CD4-positive, alpha-beta T cell treated with Interleukin-17A for 1 hour (primary cell): ENCODE measurements around the gene LHPP.

Experiments used
- DNase-seq: peaks from one replicate; pipeline ENCODE4 v3.0.0-alpha.2; 2020

Gene LHPP

GRCh38 chr10:124522933-124523871, 61.6 kb downstream of the LHPP start:
- no peak for DNase-seq

- DNase-seq, result no peak
Observed at GRCh38 chr10:124523901-124524300, 62.3 kb downstream of the LHPP start.

GRCh38 chr10:124524991-124525653, 63.5 kb downstream of the LHPP start:
- DNase-seq, result no peak

- DNase-seq, result no peak
Observed at GRCh38 chr10:124525751-124526600, 64.4 kb downstream of the LHPP start.

DNA sequence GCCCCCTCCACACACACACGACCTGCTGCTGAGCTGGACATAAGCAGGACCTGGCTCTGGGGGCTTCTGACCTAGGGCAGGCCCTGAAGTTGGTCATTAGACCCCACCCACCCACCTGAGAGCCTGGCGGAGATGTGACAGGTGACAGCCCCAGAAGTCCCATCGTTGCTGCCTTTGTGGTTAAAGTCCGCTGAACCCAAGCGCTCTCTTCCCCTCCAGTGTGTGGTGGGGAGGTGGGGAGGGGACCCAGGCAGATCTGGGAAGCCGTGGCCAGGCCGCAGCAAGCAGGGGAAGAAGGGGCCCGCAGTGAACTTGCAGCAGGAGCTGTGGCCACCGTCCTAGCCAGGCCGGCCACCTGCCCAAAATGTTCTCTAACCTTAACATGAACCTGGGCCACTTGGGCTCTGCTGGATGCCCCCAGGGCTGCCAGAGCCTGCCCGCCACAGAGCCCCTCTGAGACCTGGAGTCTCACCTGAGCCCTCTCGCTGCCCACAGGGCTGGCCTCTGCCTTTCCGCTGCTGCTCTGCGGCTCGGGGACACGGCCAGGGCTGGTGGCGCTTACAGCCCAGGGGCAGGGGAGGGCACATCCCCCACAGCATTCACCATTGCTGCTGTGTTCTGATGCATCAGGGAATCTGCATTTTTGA, 65.1 kb downstream of the LHPP start:
- no peak for DNase-seq

DNA sequence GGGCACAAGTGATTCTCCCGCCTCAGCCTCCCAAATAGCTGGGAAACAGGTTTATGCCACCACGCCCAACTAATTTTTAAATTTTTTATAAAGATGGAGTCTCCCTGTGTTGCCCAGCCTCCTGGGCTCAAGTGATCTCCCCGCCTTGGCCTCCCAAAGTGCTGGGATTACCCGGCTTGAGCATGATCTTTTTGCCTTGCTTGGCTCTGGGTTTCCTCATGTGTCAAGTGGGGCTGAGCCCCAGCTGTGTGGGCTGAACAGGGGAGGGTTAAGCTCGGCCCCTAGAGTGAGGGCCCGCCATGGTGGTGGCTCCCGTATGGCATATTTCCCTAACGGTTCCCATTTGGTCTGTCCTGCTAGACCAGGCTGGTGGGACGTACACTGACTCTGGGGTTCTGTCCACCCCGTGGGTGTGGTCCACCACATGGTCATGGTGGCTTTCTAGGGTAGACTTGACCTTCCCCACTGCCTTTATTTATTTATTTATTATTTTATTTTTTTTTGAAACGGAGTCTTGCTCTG, 66.3 kb downstream of the LHPP start:
- DNase-seq, result no peak

- no peak for DNase-seq
Observed at GRCh38 chr10:124529661-124530214, 68.1 kb downstream of the LHPP start.

DNA sequence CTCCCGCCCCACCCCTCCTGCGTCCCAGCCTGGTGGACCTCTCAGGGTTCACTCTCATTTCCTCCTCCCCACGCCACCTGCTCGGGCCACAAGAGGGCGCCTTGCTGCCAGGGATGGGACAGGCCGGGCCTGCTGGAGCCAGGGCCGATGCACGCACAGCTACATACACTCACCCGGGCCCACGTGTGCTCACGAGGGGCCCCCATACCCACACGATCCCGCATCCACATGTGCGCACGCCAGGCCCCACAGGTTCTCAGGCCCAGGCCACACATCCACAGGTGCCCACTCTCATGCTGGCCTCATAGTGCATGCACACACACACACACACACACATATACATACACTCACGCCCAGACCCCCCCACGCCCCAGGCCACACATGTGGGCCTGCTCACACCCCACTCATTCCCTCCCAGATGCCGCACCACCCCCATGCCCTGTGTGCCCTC, 68.6 kb downstream of the LHPP start:
- peak; percentile 86 for DNase-seq

- no peak for DNase-seq
Observed at GRCh38 chr10:124530816-124531215, 69.2 kb downstream of the LHPP start.

- DNase-seq, result no peak
Observed at GRCh38 chr10:124532106-124532641, 70.6 kb downstream of the LHPP start.

DNA sequence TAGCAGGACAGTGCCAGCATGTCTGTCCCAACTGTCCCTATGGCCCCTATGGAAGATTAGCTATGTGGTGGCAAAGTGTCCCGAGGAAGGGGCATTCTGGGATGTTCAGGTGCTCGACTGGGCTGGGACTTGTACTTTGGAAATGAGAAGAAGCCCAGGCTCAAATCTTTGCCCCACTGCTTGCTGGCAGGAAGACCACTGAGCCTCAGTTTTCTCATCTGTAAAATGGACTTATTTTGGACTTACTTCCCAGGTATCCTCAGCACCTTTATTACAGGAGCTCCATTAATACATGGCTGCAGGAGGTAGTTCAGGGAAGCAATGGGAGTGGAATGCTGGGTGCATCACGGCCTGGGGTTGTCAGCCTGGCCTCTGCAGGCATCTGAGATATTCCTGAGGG, 71.2 kb downstream of the LHPP start:
- no peak for DNase-seq

- DNase-seq, result no peak
Observed at GRCh38 chr10:124533266-124533665, 71.6 kb downstream of the LHPP start.

- DNase-seq, result peak; percentile 14
Observed at GRCh38 chr10:124534231-124534798, 72.7 kb downstream of the LHPP start.

DNA sequence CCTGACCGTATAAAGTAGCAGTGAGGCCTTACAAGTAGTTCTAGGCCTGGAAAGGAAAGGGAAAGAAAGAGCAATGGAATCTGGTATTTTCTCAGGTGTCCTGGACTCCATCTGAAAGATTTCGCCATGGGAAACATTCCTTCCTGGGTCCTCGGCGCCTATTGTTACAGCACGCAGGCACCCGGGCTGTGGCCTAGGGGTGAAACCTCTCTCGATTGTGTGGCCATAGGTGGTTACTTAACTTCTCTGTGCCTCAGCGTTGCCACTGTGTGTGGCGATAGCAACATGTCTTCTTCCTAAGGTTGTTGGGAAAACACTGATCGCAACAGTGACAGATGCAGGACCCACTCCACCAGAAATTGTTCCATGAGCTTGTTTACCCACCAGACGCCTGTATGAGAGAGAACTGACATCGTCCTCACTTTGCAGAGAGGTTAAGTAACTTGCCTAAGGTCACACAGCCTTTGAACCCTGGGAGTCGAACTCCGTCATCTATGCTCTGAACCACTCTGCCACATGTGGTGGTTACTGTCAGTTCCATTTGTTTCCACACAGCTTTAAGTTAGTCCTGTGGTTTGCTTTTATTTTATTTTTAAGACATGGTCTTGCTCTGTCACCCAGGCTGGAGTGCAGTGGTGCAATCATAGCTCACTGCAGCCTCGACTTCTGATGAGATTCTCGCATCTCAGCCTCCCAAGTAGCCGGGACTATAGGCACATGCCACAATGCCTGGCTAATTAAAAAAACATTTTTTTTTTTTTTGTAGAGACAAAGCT, 73.4 kb downstream of the LHPP start:
- DNase-seq, result no peak

DNA sequence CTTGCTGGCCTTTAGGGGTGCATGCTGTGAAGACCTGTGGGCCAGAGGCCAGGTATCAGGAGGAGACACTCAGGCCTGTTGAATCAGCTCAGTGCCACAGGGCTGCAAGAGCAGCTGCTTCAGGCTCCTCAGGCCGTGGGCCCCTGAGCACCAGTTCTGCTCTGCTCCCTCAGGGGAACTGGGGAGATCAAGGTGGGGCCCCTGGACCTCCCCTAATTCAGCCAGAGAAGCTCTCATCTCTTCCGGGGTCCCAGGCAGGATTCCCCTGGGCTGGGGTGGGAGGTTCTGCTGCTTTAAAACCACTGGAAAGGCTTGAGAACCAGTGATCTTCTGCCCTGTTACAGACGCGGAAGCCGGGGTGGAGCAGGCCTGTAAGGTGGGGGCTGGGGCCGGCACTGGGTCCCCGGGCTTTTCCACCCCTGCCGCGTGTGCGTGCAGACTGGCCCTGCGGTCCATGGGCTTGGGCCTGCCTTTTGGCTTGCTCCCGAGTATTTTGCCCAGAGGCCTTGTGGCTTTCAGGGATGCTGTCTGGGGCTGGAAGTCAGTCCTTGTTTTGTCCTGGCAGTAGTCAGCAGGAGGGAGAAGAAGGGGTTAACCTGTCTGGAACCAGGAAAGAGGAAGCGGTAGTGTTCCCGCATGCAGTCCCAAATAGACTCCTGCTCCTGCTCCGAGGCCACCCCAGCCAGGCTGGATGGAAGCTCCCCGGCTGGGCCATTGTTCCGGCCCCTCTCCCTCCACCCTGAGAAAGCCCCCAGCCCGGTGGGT, 74.3 kb downstream of the LHPP start:
- no peak for DNase-seq

DNA sequence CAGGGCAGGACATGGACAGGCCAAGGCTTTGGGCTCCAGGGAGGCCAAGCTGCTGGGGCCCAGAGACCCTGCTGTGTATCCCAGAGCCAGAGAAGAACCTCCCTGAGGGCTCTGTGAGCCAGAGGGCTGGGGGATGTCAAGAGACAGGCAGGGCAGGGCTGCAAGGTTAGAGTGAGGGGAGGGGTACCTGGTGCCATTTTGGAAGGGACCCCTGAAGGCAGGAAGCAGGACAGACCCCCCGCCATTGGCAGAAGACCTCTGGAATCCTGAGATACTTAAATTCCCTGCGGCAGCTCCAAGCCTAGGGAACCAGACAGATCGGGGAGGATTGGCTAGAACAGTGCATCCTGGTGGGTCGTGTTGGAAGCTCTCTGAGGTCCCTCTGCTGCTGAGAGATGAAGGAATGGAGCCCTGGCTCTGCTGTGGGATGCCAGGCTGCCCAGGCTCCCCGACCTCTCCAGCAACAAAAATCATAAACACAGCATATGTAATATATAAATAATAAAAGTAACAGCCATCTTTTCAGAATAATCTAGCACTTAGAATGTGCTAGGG, 75.0 kb downstream of the LHPP start:
- DNase-seq, result no peak

DNA sequence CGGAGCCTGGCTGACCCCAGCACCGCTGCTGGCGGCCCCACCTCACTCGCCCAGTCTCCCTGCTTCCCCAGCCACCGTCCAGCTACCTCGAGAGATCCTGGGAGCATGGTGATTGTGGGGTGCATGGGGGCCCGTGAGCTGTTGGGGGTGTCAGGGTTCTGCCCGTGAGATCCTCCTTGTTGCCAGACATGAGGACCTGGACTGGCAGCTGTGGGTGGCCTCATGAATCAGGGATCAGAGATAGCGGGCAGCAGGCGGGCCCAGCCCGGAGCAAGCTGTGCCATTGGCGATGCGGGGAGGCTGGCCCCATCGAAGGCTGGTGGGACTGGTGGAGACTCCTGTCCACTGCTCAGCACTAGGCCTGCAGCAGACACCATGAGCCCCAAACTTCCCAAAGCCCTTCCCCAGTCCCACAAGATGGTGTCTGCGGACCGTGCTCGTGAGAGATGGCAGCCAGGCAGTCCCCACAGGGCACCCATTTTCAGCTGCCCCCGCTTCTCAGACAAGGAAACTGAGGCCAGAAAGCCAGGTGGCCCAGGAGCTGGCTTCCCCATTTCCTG, 75.6 kb downstream of the LHPP start:
- DNase-seq, result no peak

DNA sequence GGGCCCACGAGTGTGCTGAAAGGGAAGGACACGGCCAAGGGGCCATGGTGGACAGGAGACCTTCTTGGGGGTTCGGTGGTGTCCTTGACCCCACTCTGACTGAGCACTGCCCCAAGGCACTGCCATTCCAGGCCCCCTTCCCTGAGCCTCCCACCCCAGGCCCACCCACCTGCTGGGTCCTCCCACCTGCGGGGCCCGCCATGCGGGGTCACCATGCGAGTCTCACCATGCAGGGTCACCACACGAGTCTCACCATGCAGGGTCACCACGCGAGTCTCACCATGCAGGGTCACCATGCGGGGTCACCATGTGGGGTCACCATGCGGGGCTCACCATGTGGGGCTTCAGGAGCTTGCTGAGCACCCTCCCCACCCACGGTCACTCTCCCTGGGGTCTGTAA, 76.3 kb downstream of the LHPP start:
- no peak for DNase-seq

- DNase-seq, result no peak
Observed at GRCh38 chr10:124538706-124539105, 77.1 kb downstream of the LHPP start.
